Measurements from ENCODE around the gene MYT1.

The MYT1 gene

GRCh38 chr20:64188091-64188490, 23.8 kb downstream of the MYT1 start:
- H3K4me3 ChIP-seq (ENCODE audit: low read depth, low read length) = no peak overlapping the region
- no peak for TF ChIP-seq CTCF (IDR thresholded peaks at IDR 0.05; ENCODE audit: insufficient read depth, low read length, missing control alignments)
- ChIA-PET CTCF (no interaction called here), POLR2A (interaction anchor here (0.6 kb wide), 1 partner anchor 124 kb away, joined by 3 read pairs; no protein-coding TSS in a partner anchor)
- DNase-seq (ENCODE audit: low read depth, low spot score) = no peak

GRCh38 chr20:64188682-64189529, 24.7 kb downstream of the MYT1 start:
- no peak for TF ChIP-seq CTCF (IDR thresholded peaks at IDR 0.05; ENCODE audit: insufficient read depth, low read length, missing control alignments)
- CTCF ChIA-PET = no interaction called here
- POLR2A ChIA-PET = no interaction called here
- no peak overlapping the region for H3K4me3 ChIP-seq (ENCODE audit: low read depth, low read length)
- no peak for DNase-seq (ENCODE audit: low read depth, low spot score)

- ChIA-PET POLR2A (no interaction called here), CTCF (no interaction called here)
- no peak overlapping the region for H3K4me3 ChIP-seq (ENCODE audit: low read depth, low read length)
- no peak for DNase-seq (ENCODE audit: low read depth, low spot score)
- TF ChIP-seq CTCF (IDR thresholded peaks at IDR 0.05; ENCODE audit: insufficient read depth, low read length, missing control alignments) = no peak
Measured at GRCh38 chr20:64189530-64189966, 25.3 kb downstream of the MYT1 start.

GRCh38 chr20:64189986-64190385, 25.7 kb downstream of the MYT1 start:
- no peak for DNase-seq (ENCODE audit: low read depth, low spot score)
- POLR2A ChIA-PET = no interaction called here
- CTCF ChIA-PET = no interaction called here
- no peak for TF ChIP-seq CTCF (IDR thresholded peaks at IDR 0.05; ENCODE audit: insufficient read depth, low read length, missing control alignments)
- H3K4me3 ChIP-seq (ENCODE audit: low read depth, low read length) = no peak overlapping the region

- no peak for TF ChIP-seq CTCF (IDR thresholded peaks at IDR 0.05; ENCODE audit: insufficient read depth, low read length, missing control alignments)
- ChIA-PET POLR2A (no interaction called here), CTCF (no interaction called here)
- H3K4me3 ChIP-seq (ENCODE audit: low read depth, low read length) = no peak overlapping the region
- no peak for DNase-seq (ENCODE audit: low read depth, low spot score)
Measured at GRCh38 chr20:64191002-64191401, 26.8 kb downstream of the MYT1 start.

- H3K4me3 ChIP-seq (ENCODE audit: low read depth, low read length) = no peak overlapping the region
- ChIA-PET POLR2A (no interaction called here), CTCF (interaction anchor here (0.9 kb wide), 1 partner anchor 15 kb away, joined by 3 read pairs; no protein-coding TSS in a partner anchor)
- no peak for TF ChIP-seq CTCF (IDR thresholded peaks at IDR 0.05; ENCODE audit: insufficient read depth, low read length, missing control alignments)
- no peak for DNase-seq (ENCODE audit: low read depth, low spot score)
Measured at GRCh38 chr20:64192406-64192805, 28.2 kb downstream of the MYT1 start.

Data from AG04449 (cell line).